Cerebellar nuclear complex (tissue), 1 donor: ENCODE measurements around the gene ANO6.
"Not testable (repeated sequence)": the region's sequence is repeated elsewhere in the genome, so short reads cannot be mapped to it uniquely, and the experiment has no call there.

Experiments used
- DNase-seq, 2 experiments: peaks; one replicate each; lab custom pipeline; 2025; lab: John Stamatoyannopoulos, UW

The ANO6 gene

DNA sequence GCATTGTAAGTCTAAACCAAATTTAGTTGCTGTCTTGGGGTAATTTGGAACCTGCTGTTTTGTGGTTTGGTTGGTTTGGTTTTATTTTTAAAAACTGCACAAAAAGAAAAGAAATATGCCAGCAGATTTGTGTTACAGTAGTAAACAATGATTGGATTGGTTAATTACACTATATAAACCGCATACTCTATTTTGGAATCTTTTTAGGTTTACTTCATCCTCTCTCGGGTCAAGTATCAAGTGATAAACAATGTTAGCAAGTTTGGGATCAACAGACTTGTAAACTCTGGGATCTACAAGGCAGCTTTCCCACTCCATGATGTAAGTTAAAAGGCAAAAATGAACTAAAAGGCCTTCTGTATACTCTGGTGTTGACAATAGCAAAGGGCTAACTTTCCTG lies 132.4 kb downstream of the ANO6 start:
- no peak for DNase-seq

DNA sequence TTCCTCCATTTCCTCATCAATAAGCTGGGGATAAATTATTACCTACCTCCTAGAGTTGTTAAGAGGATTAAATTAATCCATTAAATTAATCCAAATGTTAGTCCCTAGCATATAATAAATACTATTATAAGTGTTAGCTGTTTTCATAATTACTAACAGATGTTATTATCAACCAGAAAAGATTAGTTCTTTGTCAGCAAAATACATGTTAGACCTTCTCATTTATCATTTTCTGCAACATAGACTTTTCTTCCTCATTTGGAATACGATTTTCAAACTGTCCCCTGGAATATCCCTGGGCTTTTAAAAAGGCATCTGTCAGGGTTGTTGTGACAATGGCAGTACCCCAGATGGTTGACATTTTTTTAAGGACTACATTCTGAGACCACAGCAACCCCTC lies 133.1 kb downstream of the ANO6 start:
- no peak for DNase-seq

DNA sequence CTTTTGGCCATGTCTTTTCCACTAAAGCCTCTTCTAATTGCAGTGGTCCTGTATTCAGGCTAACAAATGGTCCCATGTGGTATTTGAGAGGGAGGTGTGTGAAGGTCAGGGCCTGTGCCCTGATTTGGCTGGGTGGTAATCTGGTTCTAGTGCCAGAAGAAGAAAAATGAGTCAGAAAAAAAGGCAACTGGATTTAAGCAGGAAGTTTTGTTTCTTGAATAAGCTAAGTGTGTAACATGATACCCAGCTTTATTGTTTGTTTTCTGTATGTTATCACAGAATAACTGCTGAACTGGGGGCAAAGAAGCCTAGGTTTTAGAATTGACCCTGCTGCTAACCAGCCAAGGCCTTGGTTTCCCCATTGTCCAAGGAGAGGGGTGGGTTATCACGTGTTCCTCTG lies 134.0 kb downstream of the ANO6 start:
- DNase-seq, result no peak

DNA sequence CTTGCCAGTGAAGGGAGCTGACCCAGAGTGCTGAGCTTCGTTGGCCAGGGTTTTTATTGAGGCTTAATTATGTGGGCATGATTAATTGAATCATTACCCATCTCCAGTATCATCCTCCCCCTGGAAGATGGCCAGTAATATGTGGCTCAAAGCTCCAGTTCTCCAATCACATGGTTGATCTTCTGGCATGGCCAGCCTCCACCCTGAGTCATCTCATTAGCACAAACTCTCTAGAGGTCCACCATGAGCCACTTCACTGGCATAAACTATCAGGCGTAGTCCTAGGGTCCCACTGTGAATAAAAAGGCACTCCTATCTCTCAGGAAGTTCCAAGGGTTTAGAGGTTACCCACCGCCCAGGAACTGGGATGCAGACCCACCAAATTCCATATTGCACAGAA lies 135.0 kb downstream of the ANO6 start:
- DNase-seq, result no peak

DNA sequence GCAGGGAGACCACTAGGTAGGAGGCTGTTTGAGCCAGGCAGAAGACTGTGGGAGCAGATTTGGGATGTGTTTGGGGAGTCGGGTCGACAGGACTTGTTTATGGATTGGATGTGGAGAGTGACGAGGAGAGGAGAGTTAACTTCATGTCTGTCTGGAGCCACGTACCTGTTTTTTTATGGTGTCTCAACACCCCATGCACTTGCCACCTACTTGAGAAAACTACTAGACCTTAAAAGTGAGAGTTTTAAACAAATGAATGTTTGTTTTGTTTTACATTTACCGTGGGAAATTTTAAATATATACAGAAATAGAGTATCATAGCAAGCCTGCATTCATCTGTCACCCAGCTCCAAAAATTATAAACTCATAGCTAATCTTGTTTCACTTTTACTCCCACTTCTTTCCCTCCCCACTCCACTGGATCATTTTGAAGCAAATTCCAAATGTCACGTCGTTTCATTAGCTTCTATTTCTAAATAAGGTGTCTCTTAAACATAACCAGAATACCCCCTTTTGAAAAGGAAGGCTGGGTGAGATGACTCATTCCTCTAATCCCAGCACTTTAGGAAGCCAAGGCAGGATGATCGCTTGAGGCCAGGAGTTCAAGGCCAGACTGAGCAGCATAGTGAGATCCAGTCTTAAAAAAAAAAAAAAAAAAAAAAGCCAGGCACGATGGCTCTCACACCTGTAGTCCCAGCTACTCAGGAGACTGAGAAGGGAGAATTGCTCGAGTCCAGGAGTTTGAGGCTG lies 136.2 kb downstream of the ANO6 start:
- no peak for DNase-seq

DNA sequence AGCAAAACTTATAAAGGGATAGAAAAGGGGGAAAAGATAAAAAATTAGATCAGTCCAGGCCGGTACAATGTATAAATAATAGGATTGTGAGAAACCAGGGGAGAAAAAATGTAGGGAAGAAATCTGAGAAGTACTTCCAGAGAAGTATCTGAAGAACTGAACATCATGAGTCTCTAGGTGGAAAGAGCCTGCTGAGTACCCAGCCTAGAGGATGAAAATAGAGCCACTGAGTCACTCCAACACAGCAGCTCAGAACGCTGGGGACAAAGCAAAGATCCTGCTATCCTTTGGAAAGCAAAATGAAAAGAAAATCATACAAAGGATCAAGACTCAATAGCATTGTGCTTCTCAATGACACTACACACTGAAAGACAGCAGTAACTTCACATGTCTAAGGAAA lies 138.0 kb downstream of the ANO6 start:
- DNase-seq, result no peak

DNA sequence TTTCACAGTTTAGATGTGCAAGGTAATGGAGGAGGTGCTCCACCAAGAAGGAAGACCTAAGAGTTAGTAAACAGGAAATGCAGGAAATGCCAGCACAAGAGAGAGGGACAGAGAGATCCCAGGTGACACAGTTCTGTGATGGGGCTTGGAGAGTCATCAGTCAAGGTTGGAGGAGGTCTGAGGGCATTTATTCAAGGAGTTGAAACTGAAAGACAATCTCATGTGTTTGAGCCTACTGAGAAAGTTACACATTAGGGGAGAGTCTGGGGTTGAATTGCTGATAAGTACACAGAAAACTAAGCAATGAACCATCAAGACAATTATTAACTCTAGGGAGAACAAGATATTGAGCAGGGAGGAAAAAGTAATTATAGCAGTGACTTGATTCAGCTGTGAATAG lies 138.5 kb downstream of the ANO6 start:
- DNase-seq, result no peak

DNA sequence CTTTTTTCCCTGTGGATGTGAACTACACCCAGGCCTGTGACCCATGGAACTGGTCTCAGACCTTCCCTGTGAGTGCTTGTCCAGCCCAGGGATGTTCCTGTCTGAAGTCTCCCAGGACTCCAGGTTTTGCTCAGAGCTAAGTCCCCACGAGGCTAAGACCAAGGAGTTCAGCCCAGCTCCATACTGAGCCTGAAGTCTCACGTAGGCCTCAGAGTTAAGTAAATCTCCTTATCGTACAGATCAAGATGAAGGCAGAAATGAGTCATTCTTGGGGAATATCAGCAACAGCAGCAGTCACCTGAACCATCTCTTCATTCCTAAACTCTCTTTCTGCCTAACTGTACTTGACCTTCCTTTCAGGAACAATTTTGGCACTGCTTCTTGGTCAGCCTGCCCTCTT lies 139.8 kb downstream of the ANO6 start:
- DNase-seq, result no peak

DNA sequence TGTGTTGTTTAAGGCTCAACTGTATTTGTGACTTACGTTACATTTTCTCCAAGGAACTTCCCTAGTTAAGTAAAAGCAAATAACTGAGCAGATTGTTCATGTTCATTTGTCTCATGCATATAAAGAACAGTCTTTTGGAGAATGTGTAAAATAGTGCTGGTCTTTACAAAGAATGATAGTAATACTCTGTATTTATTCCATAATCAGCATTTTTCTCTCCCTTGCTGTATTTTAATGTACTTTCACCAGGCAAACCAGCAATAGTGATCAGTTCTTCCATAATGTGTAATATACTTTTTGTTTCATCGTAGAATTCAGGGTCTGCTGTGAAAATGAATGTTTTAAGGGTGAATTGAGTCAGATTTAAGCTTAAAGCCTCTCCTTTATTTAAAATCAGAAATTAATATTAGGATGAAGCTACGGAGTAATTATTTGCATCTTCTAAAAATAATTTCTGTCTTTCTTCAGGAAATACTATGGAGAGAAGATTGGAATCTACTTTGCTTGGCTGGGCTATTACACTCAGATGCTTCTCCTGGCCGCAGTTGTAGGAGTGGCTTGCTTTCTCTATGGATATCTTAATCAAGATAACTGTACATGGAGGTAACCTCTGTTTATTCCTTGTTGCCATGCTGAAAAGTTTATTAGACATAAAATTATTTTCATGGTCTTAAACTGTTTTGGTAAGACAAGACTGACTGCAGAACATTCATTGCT lies 141.1 kb downstream of the ANO6 start:
- DNase-seq, result no peak

DNA sequence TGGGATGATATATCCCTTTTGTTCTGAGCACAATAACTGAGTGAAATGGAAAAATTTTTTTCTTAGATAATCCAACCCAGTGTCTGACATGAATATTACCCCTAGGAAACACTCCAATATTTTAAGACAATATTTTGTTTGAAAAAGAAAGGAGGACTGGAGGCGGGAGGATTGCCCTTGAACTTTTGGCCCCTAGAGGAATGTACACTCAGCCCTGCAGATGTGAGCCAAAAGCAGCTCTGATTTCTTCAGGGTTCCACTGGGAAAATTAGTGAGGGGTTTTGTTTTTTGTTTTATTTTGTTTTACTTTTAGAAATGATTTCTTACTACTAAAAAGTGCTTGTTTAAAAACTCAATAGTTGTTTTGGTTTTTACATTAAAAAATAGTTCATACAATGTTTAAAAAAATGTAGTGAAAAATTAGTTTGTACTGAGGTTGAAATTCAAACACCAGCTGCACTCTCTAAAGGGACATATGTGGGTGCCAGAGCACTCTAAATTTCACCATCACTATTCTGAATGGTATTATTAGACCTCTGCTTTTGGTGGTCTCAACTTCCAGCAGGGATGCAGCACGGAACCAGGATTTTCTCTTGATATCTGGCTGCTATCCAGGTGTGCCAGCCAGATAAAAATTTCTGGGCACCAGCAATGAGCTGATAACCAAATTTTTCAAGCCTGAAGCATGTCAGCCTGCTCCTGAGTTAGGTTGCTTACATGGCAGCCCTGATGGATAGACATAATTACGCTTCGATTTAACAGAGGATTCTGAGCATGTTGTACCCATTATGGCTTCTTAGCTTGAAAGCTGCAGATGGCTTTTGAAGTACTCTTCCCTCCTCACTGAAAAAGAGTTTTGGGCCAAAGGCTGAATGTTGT lies 141.9 kb downstream of the ANO6 start:
- no peak for DNase-seq

DNA sequence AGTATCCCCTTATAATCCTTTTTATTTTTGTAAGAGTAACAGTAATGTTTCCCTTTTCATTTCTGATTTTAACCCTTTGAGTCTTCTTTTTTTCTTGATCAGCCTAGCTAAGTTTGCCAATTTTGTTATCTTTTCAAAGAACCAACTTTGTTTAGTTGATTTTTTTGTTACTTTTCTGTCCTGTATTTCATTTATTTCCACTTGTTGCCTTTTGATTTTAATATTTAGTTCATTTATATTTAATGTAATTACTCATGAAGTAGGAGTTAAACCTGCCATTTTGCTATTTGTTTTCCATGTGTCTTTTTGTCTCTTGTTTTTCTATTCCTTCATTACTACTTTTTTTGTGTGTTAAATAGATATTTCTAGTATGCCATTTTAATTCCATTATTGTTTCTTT lies 146.4 kb downstream of the ANO6 start:
- DNase-seq, result no peak

DNA sequence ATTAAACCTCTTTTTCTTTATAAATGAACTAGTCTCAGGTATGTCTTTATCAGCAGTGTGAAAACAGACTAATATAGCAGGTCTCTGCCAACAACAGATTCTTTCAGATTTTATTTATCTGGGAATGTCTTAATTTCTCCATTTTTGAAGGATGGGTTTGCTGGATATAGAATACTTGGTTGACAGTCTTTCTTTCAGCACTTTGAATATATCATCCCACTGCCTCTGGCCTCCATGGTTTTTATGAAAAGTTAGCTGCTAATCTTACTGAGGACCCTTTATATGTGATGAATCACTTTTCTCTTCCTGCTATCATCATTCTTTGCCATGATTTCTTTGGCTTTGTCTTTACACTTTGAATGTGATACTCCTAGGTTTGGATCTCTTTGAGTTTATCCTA lies 148.0 kb downstream of the ANO6 start:
- DNase-seq, result no peak

DNA sequence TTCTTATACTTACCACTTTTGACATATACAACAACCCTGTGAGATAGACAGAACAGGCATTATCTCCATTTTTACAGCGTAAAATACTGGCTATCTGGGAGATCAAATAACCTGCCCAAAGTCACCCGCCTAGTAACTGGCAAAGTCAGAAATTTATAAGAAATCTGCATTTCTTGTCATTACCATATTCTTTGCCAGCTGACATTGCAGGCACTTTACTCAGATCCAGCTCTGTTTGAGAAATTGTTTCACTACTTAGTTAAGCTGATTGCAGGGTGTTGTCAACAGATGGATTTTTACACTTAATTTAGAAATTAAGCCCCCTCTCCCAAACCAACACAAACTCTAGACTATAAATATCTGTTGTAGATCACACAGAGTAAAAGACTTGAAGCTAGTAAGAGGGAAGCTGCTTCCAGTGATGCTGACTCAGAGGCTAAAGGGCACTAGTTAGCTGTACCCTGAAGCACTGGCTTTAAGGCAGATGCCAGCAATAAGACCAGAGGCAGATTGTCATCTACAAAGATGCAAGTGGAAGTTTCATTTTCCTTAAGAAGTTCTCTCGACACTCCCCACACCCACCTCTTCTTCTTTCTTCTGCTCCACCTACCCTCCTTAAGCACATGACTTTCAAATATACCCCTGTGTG lies 153.1 kb downstream of the ANO6 start:
- DNase-seq, result no peak

DNA sequence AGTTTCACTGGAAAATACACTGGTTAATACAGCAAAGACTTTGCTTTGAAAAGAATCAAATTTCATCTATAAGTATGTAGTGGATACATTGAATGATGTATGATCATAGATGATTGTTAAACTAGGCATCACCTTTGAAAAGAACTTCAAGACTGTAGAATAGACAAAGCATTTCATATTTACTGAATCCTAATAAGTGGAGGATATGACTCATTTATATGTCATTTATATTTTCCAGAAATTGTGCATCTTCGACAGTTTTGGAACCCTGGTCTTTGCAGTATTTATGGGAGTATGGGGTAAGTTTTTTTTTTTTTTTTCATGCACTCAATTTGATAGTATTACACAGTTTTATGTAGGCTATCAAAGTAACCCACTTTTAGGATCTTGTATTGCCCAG lies 161.9 kb downstream of the ANO6 start:
- DNase-seq, result no peak

DNA sequence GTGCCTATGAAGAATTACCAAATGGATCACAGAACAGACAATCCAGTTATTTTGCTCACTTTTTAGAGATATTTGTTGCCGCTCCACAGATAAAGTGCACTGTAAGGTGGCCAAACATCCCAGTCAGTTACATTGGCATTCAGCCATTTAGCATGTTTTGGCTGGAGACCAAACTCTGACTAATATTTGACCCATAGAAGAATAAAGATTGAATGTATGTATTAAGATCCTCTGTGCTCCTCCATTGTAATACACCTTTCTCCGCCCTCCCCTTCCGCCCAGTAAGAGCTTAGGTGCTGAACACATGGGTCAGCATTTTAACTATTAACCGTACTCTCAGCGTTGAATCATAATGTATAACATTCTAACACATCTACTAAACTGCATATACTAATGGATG lies 163.4 kb downstream of the ANO6 start:
- DNase-seq, result no peak

DNA sequence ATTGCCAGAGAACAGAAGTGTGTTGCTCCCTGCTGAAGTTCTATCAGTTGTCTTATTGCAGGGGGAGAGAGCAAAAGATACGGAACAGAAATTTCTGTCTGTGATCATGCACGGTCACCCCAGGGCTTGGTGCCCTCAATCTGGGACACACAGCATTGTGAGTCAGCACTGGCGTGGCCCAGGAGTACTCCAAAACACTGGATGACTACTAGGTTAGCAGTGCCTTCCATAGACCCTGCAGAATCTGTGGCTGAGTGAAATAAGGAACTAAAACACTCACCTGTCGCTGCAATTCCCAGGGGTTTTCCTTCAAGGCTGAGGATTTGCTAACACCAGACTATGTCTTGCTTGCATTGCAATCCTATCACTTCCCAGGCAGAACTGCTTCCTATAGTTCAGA lies 165.5 kb downstream of the ANO6 start:
- no peak for DNase-seq

DNA sequence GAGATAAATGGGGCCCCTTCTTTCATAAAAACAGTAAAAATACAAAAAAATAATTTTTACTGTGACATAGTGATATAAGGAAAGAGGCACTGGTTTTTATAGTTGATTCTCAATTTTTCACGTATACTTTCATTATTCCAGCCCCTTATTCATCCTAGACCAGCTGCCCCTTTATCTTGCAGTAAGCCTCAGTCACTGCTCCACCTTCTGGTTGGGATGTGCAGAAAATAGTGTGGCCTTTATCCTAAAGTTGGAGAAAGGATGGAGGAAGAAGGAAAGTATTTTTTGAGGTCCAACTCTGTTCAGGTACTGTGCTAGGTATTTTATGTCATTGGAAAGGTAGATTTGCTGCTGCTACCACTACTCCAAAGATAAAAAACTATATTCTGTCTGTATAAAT lies 172.7 kb downstream of the ANO6 start:
- no peak for DNase-seq

DNA sequence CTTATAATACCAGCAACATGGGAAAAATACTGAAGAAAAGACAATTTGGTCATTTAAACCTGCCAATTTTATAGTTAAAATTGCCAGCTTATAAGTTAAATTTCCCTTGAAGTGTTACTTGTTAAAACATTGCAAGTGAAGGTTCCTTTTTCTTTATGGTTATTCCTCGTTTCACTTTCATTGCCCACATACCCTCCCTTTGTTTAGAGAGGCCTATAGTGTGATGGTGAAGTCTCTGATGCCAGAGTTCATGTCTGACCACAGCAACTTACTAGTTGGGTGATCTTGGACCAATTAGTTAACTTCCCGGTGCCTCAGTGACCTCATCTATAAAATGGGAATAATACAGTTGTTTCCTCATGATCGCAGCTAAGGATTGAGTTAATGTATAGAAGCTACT lies 173.5 kb downstream of the ANO6 start:
- no peak for DNase-seq

DNA sequence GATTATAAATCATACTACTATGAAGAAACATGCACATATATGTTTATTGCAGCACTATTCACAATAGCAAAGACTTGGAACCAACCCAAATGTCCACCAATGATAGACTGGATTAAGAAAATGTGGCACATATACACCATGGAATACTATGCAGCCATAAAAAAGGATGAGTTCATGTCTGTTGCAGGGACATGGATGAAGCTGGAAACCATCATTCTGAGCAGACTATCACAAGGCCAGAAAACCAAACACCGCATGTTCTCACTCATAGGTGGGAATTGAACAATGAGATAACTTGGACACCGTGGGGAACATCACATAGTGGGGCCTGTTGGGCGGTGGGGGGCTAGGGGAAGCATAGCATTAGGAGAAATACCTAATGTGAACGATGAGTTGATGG lies 181.6 kb downstream of the ANO6 start:
- not testable (repeated sequence) for DNase-seq

DNA sequence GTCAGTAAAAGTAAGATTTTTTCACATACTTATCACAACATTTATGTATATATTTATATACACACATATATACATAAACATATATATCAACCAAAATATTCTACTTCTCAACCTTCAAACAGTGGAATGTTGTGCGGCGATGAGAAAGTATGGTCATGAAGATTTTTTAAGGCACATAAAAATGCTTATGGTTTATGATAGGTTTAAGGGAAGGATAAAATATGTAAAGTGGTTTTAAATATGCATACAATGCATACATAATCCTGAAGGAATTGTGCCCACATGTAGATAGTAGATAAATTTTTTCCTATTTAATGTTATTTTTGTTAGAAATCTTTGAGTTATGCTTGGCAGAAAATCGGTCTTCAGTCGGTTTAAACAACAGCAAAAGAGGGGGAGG lies 182.7 kb downstream of the ANO6 start:
- DNase-seq, result no peak

DNA sequence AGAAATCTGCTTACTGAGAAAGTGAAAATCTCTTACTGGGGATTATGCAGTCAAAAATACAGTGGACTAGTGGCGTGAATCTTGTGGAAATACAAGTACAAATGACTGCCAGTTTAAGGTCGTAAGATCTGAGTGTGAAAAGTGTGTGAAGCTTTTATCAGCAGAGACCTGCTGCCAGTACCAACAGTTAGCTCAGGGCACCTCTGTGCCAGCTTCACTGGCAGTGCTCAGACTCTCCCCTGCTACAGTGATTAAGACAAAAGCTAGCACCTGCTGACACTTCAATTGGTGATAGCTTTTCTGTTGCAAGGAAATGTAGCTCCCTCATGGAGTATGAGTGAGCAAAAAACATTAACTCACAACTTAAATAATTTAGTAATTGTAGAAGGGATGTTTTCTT lies 185.1 kb downstream of the ANO6 start:
- DNase-seq, result no peak

DNA sequence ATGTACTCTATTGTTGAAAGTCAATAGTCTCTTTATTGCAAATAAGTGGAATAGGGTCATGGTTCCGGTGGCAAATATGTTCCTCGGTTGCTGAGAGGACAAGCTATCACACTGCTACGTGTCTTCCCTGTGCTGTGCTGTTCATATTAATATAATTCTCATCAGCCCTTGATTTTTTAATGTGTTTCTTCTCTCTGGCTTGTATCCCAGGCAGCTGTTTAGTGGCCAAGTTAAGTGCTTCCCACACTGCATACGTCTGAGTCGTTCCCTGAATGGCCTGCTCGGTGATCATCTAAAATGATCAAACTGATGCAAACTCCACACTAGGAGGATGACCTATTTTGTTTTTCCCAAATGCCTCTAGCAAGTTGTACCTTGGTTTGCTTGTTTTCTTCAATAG lies 186.4 kb downstream of the ANO6 start:
- no peak for DNase-seq
